ENCODE measurements around the gene AKAP9.
A peak's percentile ranks its signal among the peaks of the same experiment; 100 is the strongest.
"Not testable (repeated sequence)": the region's sequence is repeated elsewhere in the genome, so short reads cannot be mapped to it uniquely, and the experiment has no call there.

AKAP9 gene

GRCh38 chr7:91946549-91946948 lies 5.9 kb downstream of the AKAP9 start:
- DNase-seq = no peak

DNA sequence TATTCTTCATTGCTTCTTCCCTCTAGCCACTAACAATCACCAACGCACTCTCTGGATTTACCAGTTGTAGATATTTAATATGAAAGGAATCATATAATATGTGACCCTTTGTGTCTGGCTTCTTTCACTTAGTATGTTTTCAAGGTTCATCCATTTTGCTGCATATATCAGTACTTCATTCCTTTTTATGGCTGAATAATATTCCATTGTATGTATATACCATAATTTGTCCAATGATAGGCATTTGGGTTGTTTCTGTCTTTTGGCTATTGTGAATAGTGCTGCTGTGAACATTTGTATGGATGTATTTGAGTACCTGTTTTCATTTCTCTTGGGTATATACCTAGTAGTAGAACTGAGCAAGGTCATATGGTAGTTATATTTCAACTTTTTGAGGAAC lies 7.3 kb downstream of the AKAP9 start:
- DNase-seq = no peak

DNA sequence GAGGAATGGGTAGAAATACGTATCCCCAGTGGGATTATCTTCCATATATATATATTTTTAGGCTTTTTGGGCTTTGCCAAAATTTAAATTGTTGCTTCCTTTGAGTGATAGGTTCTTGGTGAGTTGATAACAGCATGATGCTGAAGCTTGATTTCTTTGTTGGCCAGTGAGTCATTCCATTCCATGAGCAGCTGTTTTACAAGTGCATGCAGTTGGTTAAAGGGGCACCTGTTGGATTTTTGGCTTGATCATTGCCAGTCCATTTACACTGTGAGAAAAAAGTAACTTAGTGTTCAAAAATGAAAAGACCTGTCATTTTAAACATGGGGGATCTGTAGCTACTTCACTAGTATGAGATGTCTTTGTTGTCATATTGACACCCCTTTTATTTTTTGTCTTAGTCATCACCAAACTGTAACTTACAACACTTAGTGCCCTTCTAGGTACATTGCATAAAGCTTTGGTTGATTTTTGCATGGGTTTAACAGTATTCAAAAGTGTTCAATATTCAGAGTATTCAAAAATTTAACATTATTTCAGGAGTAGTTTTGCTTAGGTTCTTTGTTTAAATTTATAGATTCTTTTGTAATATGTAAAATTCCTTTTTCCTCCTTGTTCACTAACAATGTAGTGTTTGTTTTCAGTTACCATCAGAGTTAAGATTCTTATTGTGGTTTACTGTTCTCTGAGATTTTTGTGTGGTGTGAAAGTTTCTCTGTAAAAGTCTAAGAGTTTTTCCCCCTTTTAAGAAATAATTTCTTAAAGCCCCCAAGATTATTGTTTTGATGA lies 8.8 kb downstream of the AKAP9 start:
- DNase-seq = no peak

DNA sequence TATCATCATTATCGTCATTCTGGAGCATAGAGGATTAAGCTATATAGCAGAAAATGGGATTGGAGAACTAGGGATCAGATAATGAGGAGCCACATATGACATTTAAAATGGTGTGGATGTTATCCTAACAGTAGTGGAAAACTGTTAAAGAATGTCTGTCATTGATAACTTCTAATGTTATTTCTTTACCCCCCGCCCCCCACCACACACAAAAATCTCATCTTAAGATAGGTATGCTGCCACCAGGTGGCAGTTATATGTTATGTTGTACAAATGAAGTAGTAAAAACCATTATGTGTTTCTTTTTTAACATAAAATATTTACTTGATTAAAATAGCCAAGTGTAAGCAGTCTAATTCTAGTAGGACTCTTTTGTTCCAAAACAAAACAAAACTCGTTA lies 13.0 kb downstream of the AKAP9 start:
- peak; percentile 28 for DNase-seq

DNA sequence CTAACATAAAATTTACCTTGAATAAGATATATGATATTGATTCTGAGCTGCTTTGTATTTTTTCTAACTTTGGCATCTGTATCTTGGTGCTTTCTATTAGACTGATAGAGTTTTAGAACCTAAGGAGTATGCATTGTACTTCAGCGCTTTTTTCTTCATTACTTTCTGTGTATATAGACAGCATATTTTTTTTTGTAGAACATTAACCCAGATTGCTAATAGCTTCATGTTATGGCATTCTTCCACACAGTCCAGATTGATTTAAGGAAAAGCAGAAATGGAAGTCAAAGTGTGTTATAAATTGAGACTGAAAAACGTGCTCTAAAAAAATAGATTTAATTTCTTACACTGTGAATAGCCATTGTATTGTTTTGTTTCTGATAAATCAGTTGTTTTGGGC lies 15.8 kb downstream of the AKAP9 start:
- not testable (repeated sequence) for DNase-seq

DNA sequence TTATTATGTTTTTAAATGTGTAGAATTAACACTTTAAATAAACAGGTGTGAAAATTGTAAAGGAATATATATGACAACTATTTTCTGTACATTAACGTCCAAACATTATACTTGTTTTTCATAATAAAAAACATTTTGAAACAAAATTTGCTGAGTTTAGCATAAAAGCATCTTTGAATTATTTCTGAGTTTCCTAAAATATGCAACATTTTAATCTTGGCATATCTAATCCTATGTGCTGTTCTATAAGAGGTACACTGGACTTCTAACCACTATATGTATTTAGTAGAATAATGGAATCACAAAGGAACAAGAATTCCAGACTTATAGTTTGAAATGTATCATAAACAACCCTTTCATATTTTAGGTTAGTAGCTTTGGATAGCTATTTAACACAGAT lies 16.6 kb downstream of the AKAP9 start:
- no peak for DNase-seq

DNA sequence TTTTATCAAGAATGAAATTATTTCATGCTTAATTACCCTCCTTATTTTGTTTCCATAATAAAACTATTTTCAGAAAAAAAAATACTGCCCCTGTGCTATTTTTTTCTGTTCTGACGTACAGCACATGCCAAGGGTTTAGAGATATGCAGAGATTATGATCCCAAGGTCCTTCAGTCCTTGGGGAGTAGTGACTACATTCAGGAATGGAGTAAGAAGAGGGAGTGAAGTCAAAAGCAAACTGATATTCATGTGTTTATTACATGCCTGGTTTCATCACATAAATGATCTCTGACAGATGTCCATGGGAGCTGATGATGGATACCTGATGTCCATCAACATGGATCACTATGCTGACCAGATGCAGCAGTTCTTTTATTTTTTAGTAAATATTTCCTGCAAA lies 17.2 kb downstream of the AKAP9 start:
- peak; percentile 45 for DNase-seq

DNA sequence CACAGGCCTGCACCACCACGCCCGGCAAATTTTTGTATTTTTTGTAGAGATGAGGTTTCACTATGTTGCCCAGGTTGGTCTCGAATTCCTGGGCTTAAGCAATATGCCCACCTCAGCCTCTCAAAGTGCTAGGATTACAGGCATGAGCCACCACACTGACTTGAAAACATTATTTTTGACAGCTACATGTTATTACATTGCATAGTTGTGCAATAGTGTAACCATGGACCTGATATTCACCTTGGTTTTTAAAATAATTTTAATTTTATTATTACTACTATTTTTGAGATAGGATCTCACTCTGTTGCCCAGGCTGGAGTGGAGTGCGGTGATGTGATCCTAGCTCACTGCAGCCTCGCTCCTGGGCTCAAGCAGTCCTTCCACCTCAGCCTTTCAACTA lies 18.4 kb downstream of the AKAP9 start:
- DNase-seq = no peak

- no peak for DNase-seq
Observed at GRCh38 chr7:91961816-91962215, 21.2 kb downstream of the AKAP9 start.

- no peak for DNase-seq
Observed at GRCh38 chr7:91962419-91962818, 21.8 kb downstream of the AKAP9 start.

- not testable (repeated sequence) for DNase-seq
Observed at GRCh38 chr7:91967513-91967912, 26.9 kb downstream of the AKAP9 start.

GRCh38 chr7:91973639-91974038 lies 33.0 kb downstream of the AKAP9 start:
- no peak for DNase-seq

DNA sequence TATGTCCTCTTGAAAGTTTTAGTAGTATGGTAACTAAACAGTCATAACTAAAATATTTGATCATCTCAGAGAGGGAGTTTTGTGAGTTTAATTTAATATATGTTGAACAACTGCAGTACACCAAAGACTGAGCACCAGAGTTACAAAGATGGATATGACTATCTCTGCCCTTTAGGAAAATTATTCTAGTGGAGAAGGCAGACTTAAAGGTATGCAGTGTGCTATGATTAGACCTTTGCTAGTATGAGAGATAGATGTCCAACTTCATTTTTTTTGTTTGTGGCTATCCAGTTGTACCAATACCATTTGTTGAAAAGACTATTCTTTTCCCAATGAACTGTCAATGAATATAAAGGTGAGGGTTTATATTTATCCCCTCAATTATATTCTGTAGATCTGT lies 33.4 kb downstream of the AKAP9 start:
- no peak for DNase-seq

- no peak for DNase-seq
Observed at GRCh38 chr7:91976743-91977142, 36.1 kb downstream of the AKAP9 start.

GRCh38 chr7:91979590-91979989 lies 38.9 kb downstream of the AKAP9 start:
- DNase-seq = no peak

GRCh38 chr7:91982352-91982751 lies 41.7 kb downstream of the AKAP9 start:
- not testable (repeated sequence) for DNase-seq

- no peak for DNase-seq
Observed at GRCh38 chr7:91988213-91988612, 47.6 kb downstream of the AKAP9 start.

DNA sequence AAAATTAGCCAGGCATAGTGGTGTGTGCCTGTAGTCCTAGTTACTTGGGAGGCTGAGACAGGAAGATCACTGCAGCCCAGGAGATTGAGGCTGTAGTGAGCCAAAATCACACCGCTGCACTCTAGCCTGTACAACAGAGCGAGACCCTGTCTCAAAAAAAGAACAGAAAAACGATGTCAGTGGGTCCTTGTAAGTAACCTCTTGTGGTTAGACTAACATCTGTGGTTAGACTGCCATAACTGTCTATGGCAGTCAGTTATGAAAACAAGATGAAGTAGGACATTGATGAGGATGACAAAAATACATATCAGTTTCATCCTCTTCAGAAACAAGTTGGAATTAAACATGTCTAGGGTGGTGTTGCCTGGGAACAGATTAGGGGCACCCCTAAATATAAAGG lies 53.3 kb downstream of the AKAP9 start:
- DNase-seq = no peak

- DNase-seq = no peak
Observed at GRCh38 chr7:91995391-91996105, 54.9 kb downstream of the AKAP9 start.

DNA sequence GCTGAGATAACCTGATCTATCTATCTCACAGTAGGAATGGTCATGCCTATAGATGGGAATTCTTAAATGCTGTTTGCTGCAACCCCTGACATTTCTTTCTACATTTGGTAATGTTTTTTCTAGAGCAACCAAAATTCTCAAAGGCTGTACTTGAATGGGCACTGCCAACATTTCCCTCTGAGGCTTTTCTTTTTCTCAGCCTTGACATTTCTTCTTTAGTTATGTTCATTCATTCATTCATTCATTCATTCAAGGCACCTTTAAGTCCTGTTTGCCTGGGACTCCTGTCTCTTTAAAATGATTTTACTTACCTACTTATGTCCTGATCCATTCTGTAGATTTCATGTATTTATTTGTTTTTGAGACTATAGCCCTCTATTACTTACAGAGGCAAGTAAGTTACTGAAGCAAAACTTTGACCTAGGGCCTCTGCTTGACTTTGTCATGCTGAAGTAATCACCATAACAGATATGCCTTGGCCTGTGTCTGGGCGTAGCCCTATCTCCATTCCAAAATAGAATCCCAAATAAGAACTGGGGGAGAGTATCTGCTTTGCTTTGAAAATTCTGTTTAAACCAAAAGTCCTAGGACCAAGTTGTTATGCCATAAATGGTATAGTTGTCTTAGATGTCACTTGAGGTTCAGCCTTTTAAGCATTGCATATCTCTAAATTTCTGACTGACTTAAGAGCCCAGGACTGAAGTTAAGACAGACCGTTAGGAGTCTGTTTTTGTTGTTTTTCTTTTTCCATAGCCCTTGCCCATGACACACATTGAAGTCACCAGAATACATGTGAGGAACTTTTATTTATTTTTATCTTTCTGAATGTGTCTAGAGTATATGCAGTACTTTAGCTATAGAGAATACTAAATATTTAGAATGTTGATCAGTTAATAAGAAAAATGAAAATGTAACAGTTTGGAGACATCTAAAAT lies 59.2 kb downstream of the AKAP9 start:
- DNase-seq = no peak

GRCh38 chr7:92002720-92003119 lies 62.1 kb downstream of the AKAP9 start:
- DNase-seq = no peak

DNA sequence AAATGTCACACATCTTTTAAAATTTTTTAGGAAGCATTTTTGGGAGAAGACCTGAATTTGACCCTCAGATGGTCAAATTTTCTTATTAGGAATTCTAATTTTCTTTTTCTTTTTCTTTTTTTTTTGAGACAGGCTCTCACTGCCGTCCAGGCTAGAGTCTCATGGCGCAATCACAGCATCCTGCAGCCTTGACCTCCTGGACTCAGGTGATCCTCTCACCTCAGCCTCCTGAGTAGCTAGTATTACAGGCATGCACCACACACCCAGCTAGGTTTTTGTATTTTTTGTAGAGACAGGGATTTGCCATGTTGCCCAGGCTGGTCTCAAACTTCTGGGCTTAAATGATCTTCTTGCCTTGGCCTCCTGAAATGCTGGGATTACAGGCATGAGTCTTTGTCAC lies 65.4 kb downstream of the AKAP9 start:
- DNase-seq = no peak

GRCh38 chr7:92010215-92010614 lies 69.6 kb downstream of the AKAP9 start:
- DNase-seq = no peak
